HepG2 (cell line): Measurements from ENCODE around the gene MTSS2. TPM values are rescaled to one million over a fixed set of nuclear protein-coding genes. Genes with fewer than 3 reads are reported as not detected.

Experiments
- ATAC-seq: fragments of 200-7000 bp; cut with Tn5 transposase; 3 replicates; pipeline ENCODE4 v1.9.1; 2020; ENCODE audit warnings: mild to moderate bottlenecking, moderate library complexity
- BruUV-seq: library from RNA; stranded (reverse); fragments of 400-500 nt; replicated peaks from 2 replicates; lab custom pipeline; 2021; lab: Mats Ljungman, UMichigan
- CTCF ChIA-PET: fragments of 300-600 bp; formaldehyde crosslinking; extraction: SDS; loops from one replicate; lab custom pipeline; 2021; ENCODE audit warnings: low total read pairs, inconsistent platforms, low intra/inter-chr PET ratio; lab: Yijun Ruan, JAX
- POLR2A ChIA-PET: fragments of 350-600 bp; sonication (Branson Sonifier 250); formaldehyde crosslinking; loops from one replicate; lab custom pipeline; 2020; ENCODE audit warnings: antibody characterized with exemption, inconsistent platforms; lab: Yijun Ruan, JAX
- DNase-seq: peaks from one replicate; pipeline ENCODE4 v3.0.0-alpha.2; 2015; ENCODE audit warnings: low spot score
- FAIRE-seq: peaks from 3 replicates; lab custom pipeline; 2011; peaks lifted over from hg19 to GRCh38; lab: Jason Lieb, UNC
- H2AFZ ChIP-seq: one replicate; pipeline ENCODE4 v1.6.1; 2011; ENCODE audit warnings: low read length, inconsistent platforms
- H3K27ac ChIP-seq: fragments of 300-600 bp; 3 replicates; pipeline ENCODE4 v1.8.0; 2011; ENCODE audit warnings: mixed run types, mild to moderate bottlenecking, mixed read lengths, low read length, inconsistent platforms; ENCODE audit not compliant: insufficient read depth; ENCODE audit errors: extremely low read length
- H3K27me3 ChIP-seq, 2 experiments: fragments of 200-600 bp in 1 of 2; 2 replicates in 1 of 2; 3 replicates in 1 of 2; pipeline versions ENCODE4 v1.6.0 to v1.8.0; 2011; ENCODE audit warnings: low read length in 2 of 2, mild to moderate bottlenecking in 2 of 2, moderate library complexity in 2 of 2, inconsistent platforms in 1 of 2; ENCODE audit not compliant: insufficient read depth in 2 of 2, control insufficient read depth in 1 of 2
- H3K36me3 ChIP-seq, 2 experiments: fragments of 200-600 bp in 1 of 2; replicated peaks in 1 of 2; 2 replicates in 1 of 2; 3 replicates in 1 of 2; pipeline versions ENCODE4 v1.5.1 to v1.8.0; 2011; ENCODE audit warnings: low read length in 2 of 2, inconsistent platforms in 1 of 2; ENCODE audit not compliant: insufficient read depth in 2 of 2, control insufficient read depth in 1 of 2
- H3K4me1 ChIP-seq: 2 replicates; pipeline ENCODE4 v1.5.1; 2012; ENCODE audit warnings: low read length, inconsistent platforms; ENCODE audit not compliant: insufficient read depth
- H3K4me2 ChIP-seq: 2 replicates; pipeline ENCODE4 v1.6.0; 2011; ENCODE audit warnings: low read depth, low read length, inconsistent platforms
- H3K4me3 ChIP-seq, 3 experiments: fragments of 200-600 bp in 1 of 3; sonication (generic), shearing (Covaris generic) in 1 of 3; replicated peaks in 1 of 3; 2 replicates each; pipeline ENCODE4 v1.5.1; 2011 to 2016; ENCODE audit warnings: low read length in 3 of 3, inconsistent platforms in 2 of 3, low read depth in 2 of 3, mild to moderate bottlenecking in 2 of 3, control low read depth in 1 of 3, mixed read lengths in 1 of 3; ENCODE audit not compliant: insufficient read depth in 1 of 3
- H3K79me2 ChIP-seq: one replicate; pipeline ENCODE4 v1.6.1; 2011; ENCODE audit warnings: low read length, inconsistent platforms; ENCODE audit not compliant: insufficient read depth
- H3K9ac ChIP-seq: 2 replicates; pipeline ENCODE4 v1.6.0; 2011; ENCODE audit warnings: mild to moderate bottlenecking, low read depth, low read length, inconsistent platforms; ENCODE audit not compliant: insufficient read depth
- H3K9me3 ChIP-seq: 2 replicates; pipeline ENCODE4 v1.5.1; 2012; ENCODE audit warnings: mild to moderate bottlenecking, low read length
- H4K20me1 ChIP-seq: 2 replicates; pipeline ENCODE4 v1.6.0; 2011; ENCODE audit warnings: inconsistent platforms, mild to moderate bottlenecking, low read length, moderate library complexity; ENCODE audit not compliant: insufficient read depth
- EP300 ChIP-seq, 3 experiments: sonication (generic) in 1 of 3; formaldehyde crosslinking in 1 of 3; IDR thresholded peaks; 2 replicates each; pipeline versions ENCODE4 v1.5.1 to v1.6.1; 2011 to 2020; ENCODE audit warnings: low read depth in 2 of 3, low read length in 2 of 3, borderline replicate concordance in 1 of 3, improper control_type of control experiment in 1 of 3, mild to moderate bottlenecking in 1 of 3, missing genetic modification reagents in 1 of 3, moderate library complexity in 1 of 3
- RFX3 ChIP-seq: IDR thresholded peaks from 2 replicates; pipeline ENCODE4 v1.6.1; 2016; ENCODE audit warnings: missing biosample characterization, missing genetic modification reagents
- ZBTB1 ChIP-seq: sonication (generic); formaldehyde crosslinking; IDR thresholded peaks from 2 replicates; pipeline ENCODE4 v1.4.0; 2020; ENCODE audit warnings: missing genetic modification reagents, borderline replicate concordance
- ZUFSP ChIP-seq: sonication (generic); formaldehyde crosslinking; IDR thresholded peaks from 2 replicates; pipeline ENCODE4 v1.9.0; 2021; ENCODE audit warnings: missing genetic modification reagents, mild to moderate bottlenecking, borderline replicate concordance
- WGBS: methylation state at CpG from one replicate; pipeline ENCODE4 v1.1.6; 2017; ENCODE audit warnings: low lambda C conversion rate; 5-methylcytosine and 5-hydroxymethylcytosine counted together
- in situ Hi-C: cut with HindIII; loops from 2 replicates; pipeline ENCODE4 v1.10.0; 2017; ENCODE audit warnings: low pct_unique_long_range_greater_than_20kb; ENCODE audit not compliant: extremely low pct_ligation_motif_present
- intact Hi-C: fragments of 100-400 bp; cut with micrococcal nuclease; formaldehyde crosslinking; loops from one replicate; pipeline ENCODE4 v1.10.0; 2022; ENCODE audit not compliant: unreplicated experiment
- polyA plus RNA-seq, 8 experiments: library from polyadenylated mRNA; depleted of rRNA in 3 of 8; stranded (reverse) in 7 of 8; unstranded in 1 of 8; fragments of >200 nt; fragmentation: Illumina TruSeq in 4 of 8; extraction: Trizol in 4 of 8; gene quantifications; 2 replicates each; pipeline versions ENCODE4 v1.2.1 to v1.2.3, GENCODE V29; 2011 to 2016; ENCODE audit warnings: low read depth in 4 of 8, missing spikeins in 1 of 8, mixed read lengths in 1 of 8; ENCODE audit not compliant: insufficient read depth in 1 of 8
- total RNA-seq, 5 experiments: library from RNA; depleted of rRNA; stranded (reverse); fragments of >200 nt; fragmentation: Illumina TruSeq; extraction: Trizol; gene quantifications; 2 replicates each; pipeline ENCODE4 v1.2.3, GENCODE V29; 2016; ENCODE audit warnings: low read depth in 1 of 5
- TF ChIP-seq, protein P1 (sequence below): sonication (generic); formaldehyde crosslinking; IDR thresholded peaks from one replicate; pipeline ENCODE4 v1.5.1; 2020; ENCODE audit warnings: mild to moderate bottlenecking, missing genetic modification reagents; ENCODE audit errors: not compliant biosample characterization

Gene MTSS2
- total and polyA plus RNA-seq, 2 of the 13 experiments (the other 11 are each of a cell fraction or from before 2014, with no cell fraction given): 132 to 242 TPM

GRCh38 chr16:70647441-70648359 is 38.2 kb downstream of the MTSS2 start:
- Histone ChIP-seq H3K4me3 (no peak overlapping the region), H2AFZ (no peak overlapping the region), H3K27me3 (peaks cover 10 to 56% of the 10 kb centered on the region in 2 experiments; a peak in 4 of 5 replicates), H3K4me1 (no peaks in the 10 kb centered on the region), H3K9me3 (no peaks in the 10 kb centered on the region), H3K4me2 (no peak overlapping the region), H3K27ac (no peak overlapping the region), H3K36me3 (no peaks in the 10 kb centered on the region), H4K20me1 (no peaks in the 10 kb centered on the region), H3K9ac (no peak overlapping the region), H3K79me2 (no peaks in the 10 kb centered on the region)
- intact Hi-C loops: loop anchor here (5.0 kb wide), 1 partner anchor 70 kb away; no protein-coding TSS in a partner anchor
- ChIA-PET POLR2A (interaction anchor here (0.7 kb wide), 2 partner anchors 12 to 266 kb away, joined by 3 read pairs; no protein-coding TSS in a partner anchor), CTCF (no interaction called here)
- ATAC-seq (no peak), FAIRE-seq (no peak), DNase-seq (no peak)
- BruUV-seq: no TSS peak
- 39% methylated on average over 15 of the region's 15 CpGs for WGBS
- in situ Hi-C loops: no loop called here
- TF ChIP-seq ZBTB1 (CRISPR knock-in tag) (no peak), RFX3 (CRISPR knock-in tag) (no peak), ZUFSP (no peak), EP300 (IDR thresholded peaks at IDR 0.05; ENCODE audit: low read depth in 2 of 2, low read length in 2 of 2) (no peak), EP300 (CRISPR knock-in tag; IDR thresholded peaks at IDR 0.05; ENCODE audit: borderline replicate concordance) (no peak)
- TF ChIP-seq, protein P1, sequence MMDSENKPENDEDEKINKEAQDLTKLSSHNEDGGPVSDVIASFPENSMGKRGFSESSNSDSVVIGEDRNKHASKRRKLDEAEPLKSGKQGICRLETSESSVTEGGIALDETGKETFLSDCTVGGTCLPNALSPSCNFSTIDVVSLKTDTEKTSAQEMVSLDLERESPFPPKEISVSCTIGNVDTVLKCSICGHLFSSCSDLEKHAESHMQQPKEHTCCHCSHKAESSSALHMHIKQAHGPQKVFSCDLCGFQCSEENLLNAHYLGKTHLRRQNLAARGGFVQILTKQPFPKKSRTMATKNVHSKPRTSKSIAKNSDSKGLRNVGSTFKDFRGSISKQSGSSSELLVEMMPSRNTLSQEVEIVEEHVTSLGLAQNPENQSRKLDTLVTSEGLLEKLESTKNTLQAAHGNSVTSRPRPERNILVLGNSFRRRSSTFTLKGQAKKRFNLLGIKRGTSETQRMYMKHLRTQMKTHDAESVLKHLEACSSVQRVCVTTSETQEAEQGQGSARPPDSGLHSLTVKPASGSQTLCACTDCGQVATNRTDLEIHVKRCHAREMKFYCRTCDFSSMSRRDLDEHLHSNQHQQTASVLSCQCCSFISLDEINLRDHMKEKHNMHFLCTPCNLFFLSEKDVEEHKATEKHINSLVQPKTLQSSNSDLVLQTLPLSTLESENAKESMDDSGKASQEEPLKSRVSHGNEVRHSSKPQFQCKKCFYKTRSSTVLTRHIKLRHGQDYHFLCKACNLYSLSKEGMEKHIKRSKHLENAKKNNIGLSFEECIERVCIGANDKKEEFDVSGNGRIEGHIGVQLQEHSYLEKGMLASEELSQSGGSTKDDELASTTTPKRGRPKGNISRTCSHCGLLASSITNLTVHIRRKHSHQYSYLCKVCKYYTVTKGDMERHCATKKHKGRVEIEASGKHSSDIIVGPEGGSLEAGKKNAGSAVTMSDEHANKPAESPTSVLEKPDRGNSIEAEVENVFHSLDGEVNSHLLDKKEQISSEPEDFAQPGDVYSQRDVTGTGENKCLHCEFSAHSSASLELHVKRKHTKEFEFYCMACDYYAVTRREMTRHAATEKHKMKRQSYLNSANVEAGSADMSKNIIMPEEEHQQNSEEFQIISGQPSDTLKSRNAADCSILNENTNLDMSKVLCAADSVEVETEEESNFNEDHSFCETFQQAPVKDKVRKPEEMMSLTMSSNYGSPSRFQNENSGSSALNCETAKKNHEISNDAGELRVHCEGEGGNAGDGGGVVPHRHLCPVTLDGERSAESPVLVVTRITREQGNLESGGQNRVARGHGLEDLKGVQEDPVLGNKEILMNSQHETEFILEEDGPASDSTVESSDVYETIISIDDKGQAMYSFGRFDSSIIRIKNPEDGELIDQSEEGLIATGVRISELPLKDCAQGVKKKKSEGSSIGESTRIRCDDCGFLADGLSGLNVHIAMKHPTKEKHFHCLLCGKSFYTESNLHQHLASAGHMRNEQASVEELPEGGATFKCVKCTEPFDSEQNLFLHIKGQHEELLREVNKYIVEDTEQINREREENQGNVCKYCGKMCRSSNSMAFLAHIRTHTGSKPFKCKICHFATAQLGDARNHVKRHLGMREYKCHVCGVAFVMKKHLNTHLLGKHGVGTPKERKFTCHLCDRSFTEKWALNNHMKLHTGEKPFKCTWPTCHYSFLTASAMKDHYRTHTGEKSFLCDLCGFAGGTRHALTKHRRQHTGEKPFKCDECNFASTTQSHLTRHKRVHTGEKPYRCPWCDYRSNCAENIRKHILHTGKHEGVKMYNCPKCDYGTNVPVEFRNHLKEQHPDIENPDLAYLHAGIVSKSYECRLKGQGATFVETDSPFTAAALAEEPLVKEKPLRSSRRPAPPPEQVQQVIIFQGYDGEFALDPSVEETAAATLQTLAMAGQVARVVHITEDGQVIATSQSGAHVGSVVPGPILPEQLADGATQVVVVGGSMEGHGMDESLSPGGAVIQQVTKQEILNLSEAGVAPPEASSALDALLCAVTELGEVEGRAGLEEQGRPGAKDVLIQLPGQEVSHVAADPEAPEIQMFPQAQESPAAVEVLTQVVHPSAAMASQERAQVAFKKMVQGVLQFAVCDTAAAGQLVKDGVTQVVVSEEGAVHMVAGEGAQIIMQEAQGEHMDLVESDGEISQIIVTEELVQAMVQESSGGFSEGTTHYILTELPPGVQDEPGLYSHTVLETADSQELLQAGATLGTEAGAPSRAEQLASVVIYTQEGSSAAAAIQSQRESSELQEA (CRISPR knock-in tag): no peak
